ENCODE data around the gene SGSH.

The SGSH gene

DNA sequence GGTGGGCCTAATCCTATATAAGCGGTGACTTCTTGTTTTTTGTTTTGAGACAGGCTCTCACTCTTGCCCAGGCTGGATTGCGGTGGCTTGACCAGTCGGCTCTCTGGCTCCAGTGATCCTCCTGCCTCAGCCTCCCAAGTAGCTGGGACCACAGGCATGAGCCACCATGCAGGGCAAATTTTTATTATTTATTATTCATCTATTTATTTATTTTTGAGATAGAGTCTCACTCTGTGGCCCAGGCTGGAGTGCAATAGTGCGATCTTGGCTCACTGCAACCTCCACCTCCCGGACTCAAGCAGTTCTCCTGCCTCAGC is 35.9 kb upstream of the SGSH start:
- Histone ChIP-seq H2AFZ (ENCODE audit: low read length) (no peak overlapping the region), H3K79me2 (ENCODE audit: insufficient read depth, low read length) (no peaks in the 10 kb centered on the region), H3K4me1 (ENCODE audit: insufficient read depth, low read length, poor library complexity, severe bottlenecking) (peaks cover 4% of the 10 kb centered on the region), H3K4me3 (ENCODE audit: low read length, poor library complexity, severe bottlenecking) (no peak overlapping the region), H3K9me3 (ENCODE audit: insufficient read depth, low read depth, low read length) (no peaks in the 10 kb centered on the region), H3K36me3 (ENCODE audit: insufficient read depth, low read length) (no peaks in the 10 kb centered on the region), H3K9ac (ENCODE audit: low read depth, low read length, poor library complexity, severe bottlenecking) (no peak overlapping the region), H4K20me1 (ENCODE audit: insufficient read depth, low read length, poor library complexity, severe bottlenecking) (no peaks in the 10 kb centered on the region), H3F3A (ENCODE audit: low read depth) (peaks cover 12% of the 10 kb centered on the region), H3K4me2 (ENCODE audit: low read depth, low read length, poor library complexity, severe bottlenecking) (no peak overlapping the region), H3K9me2 (replicated peaks; ENCODE audit: low read depth, low read length) (no peaks in the 10 kb centered on the region), H3K27me3 (ENCODE audit: insufficient read depth, low read length, poor library complexity, severe bottlenecking) (no peaks in the 10 kb centered on the region)
- TF ChIP-seq EZH2phosphoT487 (IDR thresholded peaks at IDR 0.05; ENCODE audit: borderline replicate concordance): no peak
- TF ChIP-seq, protein P1, sequence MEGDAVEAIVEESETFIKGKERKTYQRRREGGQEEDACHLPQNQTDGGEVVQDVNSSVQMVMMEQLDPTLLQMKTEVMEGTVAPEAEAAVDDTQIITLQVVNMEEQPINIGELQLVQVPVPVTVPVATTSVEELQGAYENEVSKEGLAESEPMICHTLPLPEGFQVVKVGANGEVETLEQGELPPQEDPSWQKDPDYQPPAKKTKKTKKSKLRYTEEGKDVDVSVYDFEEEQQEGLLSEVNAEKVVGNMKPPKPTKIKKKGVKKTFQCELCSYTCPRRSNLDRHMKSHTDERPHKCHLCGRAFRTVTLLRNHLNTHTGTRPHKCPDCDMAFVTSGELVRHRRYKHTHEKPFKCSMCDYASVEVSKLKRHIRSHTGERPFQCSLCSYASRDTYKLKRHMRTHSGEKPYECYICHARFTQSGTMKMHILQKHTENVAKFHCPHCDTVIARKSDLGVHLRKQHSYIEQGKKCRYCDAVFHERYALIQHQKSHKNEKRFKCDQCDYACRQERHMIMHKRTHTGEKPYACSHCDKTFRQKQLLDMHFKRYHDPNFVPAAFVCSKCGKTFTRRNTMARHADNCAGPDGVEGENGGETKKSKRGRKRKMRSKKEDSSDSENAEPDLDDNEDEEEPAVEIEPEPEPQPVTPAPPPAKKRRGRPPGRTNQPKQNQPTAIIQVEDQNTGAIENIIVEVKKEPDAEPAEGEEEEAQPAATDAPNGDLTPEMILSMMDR (conservative IDR thresholded peaks at IDR 0.05; ENCODE audit: low read length): no peak

DNA sequence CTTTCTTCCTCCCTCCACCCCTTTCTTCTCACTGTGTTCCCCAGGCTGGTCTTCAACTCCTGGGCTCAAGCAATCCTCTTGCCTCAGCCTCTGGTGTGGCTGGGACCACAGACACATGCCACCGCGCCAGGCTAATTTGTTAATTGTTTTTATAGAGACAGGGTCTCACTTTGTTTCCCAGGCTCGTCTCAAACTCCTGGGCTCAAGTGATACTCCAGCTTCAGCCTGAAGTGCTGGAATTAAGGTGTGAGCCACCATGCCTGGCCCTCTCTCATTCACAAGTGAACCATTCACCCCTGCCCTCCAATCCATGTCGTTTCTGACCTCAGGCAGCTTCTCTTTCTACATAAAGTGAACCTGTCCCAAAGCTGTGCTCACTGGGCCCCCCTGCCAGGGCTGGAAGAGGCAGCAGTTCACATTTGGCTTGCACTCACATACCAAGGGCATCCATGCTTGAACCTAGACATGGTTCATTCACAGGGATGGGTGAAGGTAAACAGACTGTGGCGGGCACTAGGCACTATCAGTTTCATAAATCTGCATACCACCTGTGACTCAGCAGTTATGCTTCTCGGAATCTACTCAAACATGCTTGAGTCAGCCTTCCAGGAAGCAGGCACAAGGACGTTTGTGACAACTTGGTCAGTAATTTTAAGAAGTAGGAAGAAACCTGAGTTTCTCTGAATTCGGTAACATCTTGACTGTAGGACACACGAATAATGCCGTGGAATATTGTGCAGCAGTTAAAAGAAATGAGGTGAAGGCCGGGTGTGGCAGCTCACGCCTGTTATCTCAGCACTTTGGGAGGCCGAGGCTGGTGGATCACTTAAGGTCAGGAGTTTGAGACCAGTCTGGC is 34.5 kb upstream of the SGSH start:
- H3K9me3 ChIP-seq (ENCODE audit: insufficient read depth, low read depth, low read length): no peaks in the 10 kb centered on the region
- H3K79me2 ChIP-seq (ENCODE audit: insufficient read depth, low read length): no peaks in the 10 kb centered on the region
- no peaks in the 10 kb centered on the region for H4K20me1 ChIP-seq (ENCODE audit: insufficient read depth, low read length, poor library complexity, severe bottlenecking)
- TF ChIP-seq, protein P1 (conservative IDR thresholded peaks at IDR 0.05; ENCODE audit: low read length): no peak
- no peak for TF ChIP-seq EZH2phosphoT487 (IDR thresholded peaks at IDR 0.05; ENCODE audit: borderline replicate concordance)
- peaks cover 4% of the 10 kb centered on the region for H3K4me1 ChIP-seq (ENCODE audit: insufficient read depth, low read length, poor library complexity, severe bottlenecking)
- no peaks in the 10 kb centered on the region for H3K9me2 ChIP-seq (replicated peaks; ENCODE audit: low read depth, low read length)
- H3K9ac ChIP-seq (ENCODE audit: low read depth, low read length, poor library complexity, severe bottlenecking): no peak overlapping the region
- H3K36me3 ChIP-seq (ENCODE audit: insufficient read depth, low read length): no peaks in the 10 kb centered on the region
- no peak overlapping the region for H3K4me2 ChIP-seq (ENCODE audit: low read depth, low read length, poor library complexity, severe bottlenecking)
- H2AFZ ChIP-seq (ENCODE audit: low read length): no peak overlapping the region
- H3K27me3 ChIP-seq (ENCODE audit: insufficient read depth, low read length, poor library complexity, severe bottlenecking): no peaks in the 10 kb centered on the region
- peaks cover 8% of the 10 kb centered on the region for H3F3A ChIP-seq (ENCODE audit: low read depth)
- H3K4me3 ChIP-seq (ENCODE audit: low read length, poor library complexity, severe bottlenecking): no peak overlapping the region

DNA sequence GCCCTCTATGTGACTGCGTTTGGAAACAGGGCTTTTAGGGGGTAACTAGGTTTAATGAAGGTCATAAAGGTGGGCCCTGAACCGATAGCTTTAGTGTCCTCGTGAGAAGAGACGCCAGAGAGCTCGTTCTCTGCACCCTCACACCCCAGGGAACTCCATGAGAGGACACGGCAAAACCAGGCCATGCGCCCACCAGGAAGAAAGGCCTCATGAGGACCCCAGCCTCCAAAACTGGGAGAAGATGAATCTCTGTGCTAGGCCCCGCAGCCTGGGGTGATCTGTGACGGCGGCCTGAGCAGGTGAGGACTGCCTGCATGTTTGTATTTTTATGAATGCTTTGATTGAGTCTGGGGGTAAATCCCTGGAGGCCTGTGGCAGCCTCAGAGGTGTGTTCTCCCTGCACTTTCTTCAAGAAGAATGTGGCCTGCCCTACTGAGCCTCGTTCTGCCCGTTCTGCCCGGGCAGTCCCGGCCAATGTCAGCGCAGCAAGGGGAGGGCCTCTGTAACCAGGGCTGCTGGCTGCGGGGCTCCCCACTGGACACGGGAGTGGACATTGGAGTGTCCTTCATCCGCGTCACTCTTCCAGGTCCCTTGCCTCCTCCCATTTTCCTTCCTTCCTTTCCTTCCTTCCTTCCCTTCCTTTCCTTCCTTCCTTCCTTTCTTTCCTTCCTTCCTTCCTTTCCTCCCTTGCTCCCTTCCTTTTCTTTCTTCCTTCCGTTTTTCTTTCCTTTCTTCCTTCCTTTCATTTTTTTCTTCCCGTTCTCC is 33.7 kb upstream of the SGSH start:
- H3K27me3 ChIP-seq (ENCODE audit: insufficient read depth, low read length, poor library complexity, severe bottlenecking): no peaks in the 10 kb centered on the region
- H4K20me1 ChIP-seq (ENCODE audit: insufficient read depth, low read length, poor library complexity, severe bottlenecking): no peaks in the 10 kb centered on the region
- no peak overlapping the region for H3K4me3 ChIP-seq (ENCODE audit: low read length, poor library complexity, severe bottlenecking)
- H3F3A ChIP-seq (ENCODE audit: low read depth): peaks cover 3% of the 10 kb centered on the region; the same call in 1 of the 2 replicates
- H3K36me3 ChIP-seq (ENCODE audit: insufficient read depth, low read length): no peaks in the 10 kb centered on the region
- no peaks in the 10 kb centered on the region for H3K9me3 ChIP-seq (ENCODE audit: insufficient read depth, low read depth, low read length)
- H3K4me2 ChIP-seq (ENCODE audit: low read depth, low read length, poor library complexity, severe bottlenecking): no peak overlapping the region
- TF ChIP-seq, protein P1 (conservative IDR thresholded peaks at IDR 0.05; ENCODE audit: low read length): no peak
- no peak for TF ChIP-seq EZH2phosphoT487 (IDR thresholded peaks at IDR 0.05; ENCODE audit: borderline replicate concordance)
- no peak overlapping the region for H3K9ac ChIP-seq (ENCODE audit: low read depth, low read length, poor library complexity, severe bottlenecking)
- no peak overlapping the region for H2AFZ ChIP-seq (ENCODE audit: low read length)
- H3K4me1 ChIP-seq (ENCODE audit: insufficient read depth, low read length, poor library complexity, severe bottlenecking): peaks cover 4% of the 10 kb centered on the region
- H3K79me2 ChIP-seq (ENCODE audit: insufficient read depth, low read length): no peaks in the 10 kb centered on the region
- H3K9me2 ChIP-seq (replicated peaks; ENCODE audit: low read depth, low read length): no peaks in the 10 kb centered on the region
